ENCODE measurements around the gene EDEM2.
"Not testable (repeated sequence)": the region's sequence is repeated elsewhere in the genome, so short reads cannot be mapped to it uniquely, and the experiment has no call there.

EDEM2 gene, protein sequence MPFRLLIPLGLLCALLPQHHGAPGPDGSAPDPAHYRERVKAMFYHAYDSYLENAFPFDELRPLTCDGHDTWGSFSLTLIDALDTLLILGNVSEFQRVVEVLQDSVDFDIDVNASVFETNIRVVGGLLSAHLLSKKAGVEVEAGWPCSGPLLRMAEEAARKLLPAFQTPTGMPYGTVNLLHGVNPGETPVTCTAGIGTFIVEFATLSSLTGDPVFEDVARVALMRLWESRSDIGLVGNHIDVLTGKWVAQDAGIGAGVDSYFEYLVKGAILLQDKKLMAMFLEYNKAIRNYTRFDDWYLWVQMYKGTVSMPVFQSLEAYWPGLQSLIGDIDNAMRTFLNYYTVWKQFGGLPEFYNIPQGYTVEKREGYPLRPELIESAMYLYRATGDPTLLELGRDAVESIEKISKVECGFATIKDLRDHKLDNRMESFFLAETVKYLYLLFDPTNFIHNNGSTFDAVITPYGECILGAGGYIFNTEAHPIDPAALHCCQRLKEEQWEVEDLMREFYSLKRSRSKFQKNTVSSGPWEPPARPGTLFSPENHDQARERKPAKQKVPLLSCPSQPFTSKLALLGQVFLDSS

DNA sequence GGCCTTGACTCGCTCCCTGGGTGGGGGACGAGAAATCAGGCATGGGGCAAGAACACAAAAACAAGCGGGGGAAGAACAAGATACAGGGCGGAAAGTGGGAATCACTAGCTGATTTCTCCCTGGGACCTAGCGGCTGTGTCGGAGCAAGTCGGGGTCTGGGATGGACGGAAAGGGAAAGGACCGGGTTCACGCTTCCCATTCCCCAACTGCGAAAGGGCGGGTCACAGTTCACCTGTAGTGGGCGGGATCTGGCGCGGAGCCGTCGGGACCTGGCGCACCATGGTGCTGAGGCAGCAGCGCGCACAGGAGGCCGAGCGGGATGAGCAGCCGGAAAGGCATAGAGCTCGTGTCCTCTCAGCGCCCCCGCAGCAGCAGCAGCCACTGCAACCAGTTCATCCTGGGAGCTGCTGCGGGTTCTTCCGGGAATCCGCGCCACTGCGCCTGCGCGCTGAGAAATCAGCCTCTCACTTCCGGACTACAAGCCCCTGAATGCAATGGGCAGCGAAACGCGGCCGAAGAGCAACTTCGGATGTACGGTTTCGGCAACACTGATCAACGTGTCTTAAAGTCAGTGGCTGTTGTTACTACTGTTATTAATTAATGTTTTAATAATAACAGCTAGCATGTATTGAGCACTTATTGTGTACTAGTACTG, at the start of gene EDEM2:
EDEM2 (minus strand) TSS at position 417 of the 655 bp plus-strand sequence; CDS start at position 339, 78 bp downstream.
- DNase-seq: peak; percentile 90

DNA sequence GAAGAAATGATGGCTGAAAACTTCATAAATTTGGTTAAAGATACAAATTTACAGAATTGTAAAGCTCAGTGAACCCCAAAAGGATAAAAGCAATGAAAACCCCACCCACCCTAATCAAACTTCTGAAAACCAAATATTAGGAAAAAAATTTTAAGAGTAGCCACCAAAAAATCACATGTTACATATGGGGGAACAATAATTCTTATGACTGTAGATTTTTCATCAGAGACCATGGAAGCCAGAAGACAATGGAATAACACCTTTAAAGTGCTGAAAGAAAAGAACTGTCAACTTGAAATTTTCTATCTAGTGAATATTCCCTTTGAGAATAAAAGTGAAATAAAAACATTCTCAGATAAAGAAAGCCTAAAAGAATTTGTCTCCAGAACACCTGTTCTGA, 49.2 kb upstream of the EDEM2 start:
- DNase-seq: no peak

DNA sequence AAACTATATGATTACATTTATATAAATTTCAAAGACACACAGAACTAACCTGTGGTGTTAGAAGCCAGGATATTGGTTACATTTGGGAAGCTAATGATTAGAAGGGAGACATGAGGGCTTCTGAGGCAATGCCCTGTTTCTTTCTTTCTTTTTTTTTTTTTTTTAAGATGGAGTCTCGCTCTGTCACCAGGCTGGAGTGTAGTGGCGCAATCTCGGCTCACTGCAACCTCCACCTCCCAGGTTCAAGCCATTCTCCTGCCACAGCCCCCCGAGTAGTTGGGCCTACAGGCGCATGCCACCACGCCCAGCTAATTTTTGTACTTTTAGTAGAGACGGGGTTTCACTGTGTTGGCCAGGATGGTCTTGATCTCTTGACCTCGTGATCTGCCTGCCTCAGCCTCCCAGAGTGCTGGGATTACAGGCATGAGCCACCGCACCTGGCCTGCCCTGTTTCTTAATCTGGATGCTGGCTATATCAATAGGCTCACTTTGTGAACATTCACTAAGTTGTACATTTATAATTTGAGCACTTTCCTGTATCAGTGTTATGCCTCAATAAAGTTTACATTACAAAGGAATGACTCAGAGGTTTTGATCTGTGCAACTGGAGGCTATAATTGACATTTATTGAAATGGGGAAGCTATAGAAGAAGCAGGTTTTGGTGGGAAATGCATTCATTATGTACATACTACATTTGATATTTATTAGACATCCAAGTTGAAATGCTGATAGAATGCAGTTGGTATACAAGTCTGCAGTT, 46.1 kb upstream of the EDEM2 start:
- not testable (repeated sequence) for DNase-seq

DNA sequence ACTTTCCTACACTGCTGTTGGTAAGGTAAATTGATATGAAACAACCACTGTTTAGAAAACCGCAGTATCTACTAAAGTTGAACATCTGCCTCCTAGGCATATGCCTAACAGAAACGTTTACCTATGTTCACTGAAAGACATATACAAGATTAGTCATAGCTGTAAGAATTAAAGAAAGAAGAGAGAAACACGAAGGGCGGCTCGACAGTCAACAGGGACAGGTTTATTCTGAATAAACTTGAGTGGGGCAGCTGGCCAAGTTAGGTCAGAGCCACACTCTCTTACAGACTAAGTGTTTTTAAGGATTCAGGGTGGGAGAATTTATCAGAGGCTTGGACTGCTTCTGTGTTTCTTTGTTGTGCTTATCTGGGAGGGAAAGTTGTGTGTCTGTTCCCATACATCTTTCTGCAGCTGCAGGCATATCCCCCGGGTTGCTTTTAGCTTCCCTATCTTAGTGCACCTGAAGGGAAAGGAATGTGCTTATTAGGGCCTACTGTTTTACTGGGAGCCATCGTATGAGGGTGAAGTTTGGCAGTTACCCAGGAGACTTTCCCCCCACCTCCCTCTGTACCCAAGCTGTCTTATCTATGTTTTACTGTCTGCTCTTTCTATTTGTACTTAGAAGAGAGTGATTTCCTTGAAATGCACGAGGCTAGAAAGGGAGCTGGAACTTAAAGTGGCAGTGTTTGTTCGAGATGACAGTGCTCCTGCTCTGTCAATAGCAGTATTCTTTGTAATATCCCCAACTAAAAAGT, 45.2 kb upstream of the EDEM2 start:
- no peak for DNase-seq

DNA sequence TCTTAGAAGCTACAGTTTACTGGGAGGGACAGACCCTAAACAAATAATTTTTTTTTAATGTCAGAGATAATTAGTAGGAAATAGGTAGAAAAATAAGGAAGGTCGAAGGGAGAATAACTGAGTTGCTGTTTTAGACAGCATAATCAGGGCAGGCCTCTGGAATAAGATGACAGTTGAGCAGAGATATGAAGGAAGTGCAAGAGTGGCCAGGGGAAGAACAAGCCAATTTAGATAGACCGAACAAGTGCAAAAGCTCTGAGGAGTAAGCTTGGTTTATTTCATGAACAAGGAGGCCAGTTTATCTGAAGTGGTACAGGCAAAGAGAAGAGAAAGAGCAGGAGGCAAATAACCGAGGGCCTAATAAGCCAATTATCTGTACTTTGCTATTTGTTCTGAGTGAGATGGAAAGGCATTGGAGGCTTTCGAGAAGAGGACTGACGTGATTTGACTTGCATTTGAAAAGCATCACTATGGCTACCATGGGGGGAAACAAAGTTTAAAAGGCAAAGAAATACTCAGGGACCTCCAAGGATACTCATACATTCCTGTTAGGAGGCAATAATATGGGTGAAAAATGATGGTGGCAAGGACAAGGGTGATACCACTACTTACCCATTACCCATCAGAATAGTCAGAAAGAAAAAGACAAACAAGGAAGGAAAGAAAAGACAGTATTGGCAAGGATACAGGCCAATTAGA, 44.4 kb upstream of the EDEM2 start:
- no peak for DNase-seq

DNA sequence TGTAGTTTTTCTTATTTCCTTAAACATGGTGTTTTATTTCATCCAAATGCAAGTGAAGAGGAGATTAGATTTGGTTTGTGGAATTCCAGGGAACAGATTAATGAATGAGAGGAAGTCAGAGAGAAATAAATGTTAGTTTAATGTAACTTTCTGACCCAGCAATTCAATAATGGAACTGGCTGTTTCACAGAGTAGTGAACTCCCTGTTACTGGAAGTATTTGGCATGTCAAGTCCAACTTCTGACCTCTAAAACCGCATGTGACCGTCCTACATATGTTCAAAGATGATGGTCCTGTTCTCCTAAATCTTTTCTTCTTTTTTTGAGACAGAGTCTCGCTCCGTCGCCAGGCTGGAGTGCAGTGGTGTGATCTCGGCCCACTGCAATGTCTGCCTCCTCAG, 43.4 kb upstream of the EDEM2 start:
- DNase-seq: no peak

DNA sequence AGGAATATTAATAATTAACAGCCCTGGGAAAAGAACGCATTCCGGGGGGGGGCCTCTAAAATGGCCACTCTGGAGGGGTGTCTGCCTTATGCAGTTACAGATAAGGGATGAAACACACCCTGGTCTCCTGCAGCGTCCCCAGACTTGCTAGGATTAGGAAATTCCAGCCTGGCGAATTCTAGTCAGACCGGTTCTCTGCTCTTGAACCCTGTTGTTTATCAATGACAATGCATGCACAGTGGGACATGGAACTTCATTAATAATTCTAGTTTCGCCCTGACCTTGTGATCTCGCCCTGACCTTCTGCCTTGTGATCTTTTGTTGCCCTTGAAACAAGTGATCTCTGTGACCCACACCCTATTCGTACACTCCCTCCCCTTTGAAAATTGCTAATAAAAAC, 42.1 kb upstream of the EDEM2 start:
- not testable (repeated sequence) for DNase-seq

DNA sequence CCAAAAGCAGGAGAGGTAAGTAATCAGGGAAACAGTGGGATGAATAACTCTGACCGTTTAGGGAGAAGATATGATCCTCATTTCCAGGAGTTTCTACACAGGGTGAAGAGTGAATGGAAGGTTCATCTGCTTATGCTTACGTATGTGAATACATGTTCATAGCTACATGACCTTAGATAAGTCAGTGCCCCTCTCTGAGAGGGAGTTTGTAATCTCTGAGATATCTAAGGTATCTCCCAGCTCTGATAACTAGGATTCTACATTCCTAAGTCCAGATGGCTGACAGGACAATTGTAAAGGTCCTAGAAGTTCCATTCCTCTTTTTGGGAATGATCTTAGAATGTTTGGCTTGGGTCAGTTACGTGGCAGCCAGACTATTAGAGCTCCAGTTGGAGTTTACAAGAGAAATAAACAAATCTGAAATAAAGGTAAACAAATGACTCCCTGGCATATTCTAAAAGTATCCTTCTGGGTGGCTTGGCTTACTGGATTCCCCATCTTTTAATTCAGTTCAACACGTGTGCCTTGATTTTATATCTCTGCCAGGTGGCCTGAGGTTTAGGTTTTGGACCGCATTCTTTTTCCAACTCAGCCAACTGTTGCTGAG, 40.6 kb upstream of the EDEM2 start:
- no peak for DNase-seq

DNA sequence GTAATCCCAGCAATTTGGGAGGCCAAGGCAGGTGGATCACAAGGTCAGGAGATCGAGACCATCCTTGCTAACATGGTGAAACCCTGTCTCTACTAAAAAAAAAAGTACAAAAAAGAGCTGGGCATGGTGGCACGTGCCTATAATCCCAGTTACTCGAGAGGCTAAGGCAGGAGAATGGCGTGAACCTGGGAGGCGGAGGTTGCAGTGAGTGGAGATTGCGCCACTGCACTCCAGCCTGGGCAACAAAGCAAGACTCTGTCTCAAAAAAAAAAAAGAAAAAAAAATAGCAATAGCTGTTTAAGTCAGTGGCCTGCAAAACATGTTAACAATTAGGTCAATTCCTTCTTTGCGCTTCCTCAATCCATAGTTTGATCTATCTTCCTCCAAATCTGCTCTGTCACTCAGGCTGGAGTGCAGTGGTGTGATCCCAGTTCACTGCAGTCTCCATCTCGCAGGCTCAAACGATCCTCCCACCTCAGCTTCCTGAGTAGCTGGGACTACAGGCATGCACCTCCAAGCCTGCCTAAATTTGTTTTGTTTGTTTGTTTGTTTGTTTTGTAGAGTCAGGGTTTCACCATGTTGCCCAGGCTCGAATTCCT, 39.7 kb upstream of the EDEM2 start:
- DNase-seq: not testable (repeated sequence)

DNA sequence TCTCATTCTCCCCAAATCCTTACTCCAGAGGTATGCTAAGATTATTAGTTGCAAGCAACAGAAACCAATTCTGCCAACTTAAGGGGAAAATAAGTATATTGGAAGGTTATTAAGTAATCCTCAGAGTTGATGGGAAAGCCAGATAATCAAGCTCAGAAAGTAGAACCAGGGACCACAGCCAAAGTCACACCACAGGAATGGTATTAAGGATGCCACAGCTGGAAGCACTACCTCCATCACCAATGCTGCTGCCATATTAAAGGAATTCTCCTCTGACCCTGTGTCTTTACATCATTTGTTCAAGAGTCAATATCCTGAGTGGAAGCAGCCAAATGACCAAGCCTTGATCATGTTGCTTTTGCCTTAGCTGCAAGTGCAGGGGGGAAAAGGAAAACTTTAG, 34.6 kb upstream of the EDEM2 start:
- DNase-seq: no peak

DNA sequence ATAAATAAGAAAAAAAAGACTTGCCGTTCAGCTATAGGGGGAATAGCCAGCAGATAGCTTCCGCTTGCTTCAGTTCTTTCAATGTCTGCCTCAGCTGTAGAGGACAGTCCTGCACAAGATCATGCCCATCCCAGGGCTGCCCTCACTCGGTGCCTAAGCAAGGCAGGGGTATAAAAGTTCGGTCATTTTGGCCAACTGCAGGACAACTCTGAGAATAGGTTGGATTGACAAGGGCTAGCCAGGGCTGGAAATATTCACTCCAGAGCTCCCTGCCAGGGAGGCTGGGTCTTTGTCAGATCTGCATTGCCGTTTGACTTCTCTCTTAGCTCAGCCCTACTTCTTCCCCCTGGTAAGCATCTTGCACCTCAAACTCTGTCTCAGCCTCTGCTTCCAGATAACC, 33.1 kb upstream of the EDEM2 start:
- no peak for DNase-seq

DNA sequence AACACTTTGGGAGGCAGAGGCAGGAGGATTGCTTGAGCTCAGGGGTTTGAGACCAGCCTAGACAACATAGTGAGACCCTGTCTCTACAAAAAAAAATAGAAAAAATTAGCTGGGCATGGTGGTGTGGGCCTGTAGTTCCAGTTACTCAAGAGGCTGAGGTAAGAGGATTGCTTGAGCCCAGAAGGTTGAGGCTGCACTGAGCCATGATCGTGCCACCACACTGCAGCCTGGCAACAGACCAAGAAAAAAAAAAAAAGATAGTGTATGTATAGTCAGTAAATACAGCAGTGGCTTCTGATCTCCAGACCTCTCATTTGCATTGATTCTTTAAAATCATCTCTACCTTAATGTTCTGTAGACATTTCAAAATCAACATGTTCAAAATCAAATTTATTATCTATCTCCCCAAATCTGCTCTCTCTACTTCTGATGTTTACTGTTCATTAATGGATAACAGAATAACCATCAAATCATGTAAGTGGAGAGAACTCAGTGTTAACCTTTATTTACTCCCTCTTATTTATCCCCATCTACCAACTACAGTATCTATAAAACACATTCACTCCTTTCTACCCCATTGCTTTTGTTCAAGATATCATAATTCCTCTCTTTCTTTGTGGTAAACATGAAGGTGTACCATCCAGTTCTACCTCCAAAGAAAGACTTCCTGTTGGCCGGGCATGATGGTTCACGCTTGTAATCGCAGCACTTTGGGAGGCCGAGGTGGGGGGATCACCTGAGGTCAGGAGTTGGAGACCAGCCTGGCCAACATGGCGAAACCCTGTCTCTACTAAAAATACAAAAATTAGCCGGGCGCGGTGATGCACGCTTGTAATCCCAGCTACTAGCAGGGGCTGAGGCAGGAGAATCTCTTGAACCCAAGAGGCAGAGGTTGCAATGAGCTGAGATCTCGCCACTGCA, 32.4 kb upstream of the EDEM2 start:
- no peak for DNase-seq

DNA sequence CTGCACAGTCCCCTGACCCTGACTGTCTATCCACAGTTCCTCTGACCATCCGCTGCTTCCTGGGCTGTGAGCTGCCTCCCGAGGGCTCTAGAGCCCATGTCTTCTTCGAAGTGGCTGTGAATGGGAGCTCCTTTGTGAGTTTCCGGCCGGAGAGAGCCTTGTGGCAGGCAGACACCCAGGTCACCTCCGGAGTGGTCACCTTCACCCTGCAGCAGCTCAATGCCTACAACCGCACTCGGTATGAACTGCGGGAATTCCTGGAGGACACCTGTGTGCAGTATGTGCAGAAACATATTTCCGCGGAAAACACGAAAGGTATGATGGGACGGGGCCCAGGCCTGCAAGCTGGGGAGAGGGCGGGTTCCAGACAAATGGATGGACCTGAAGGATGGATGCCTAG, 29.0 kb upstream of the EDEM2 start:
- DNase-seq: no peak

DNA sequence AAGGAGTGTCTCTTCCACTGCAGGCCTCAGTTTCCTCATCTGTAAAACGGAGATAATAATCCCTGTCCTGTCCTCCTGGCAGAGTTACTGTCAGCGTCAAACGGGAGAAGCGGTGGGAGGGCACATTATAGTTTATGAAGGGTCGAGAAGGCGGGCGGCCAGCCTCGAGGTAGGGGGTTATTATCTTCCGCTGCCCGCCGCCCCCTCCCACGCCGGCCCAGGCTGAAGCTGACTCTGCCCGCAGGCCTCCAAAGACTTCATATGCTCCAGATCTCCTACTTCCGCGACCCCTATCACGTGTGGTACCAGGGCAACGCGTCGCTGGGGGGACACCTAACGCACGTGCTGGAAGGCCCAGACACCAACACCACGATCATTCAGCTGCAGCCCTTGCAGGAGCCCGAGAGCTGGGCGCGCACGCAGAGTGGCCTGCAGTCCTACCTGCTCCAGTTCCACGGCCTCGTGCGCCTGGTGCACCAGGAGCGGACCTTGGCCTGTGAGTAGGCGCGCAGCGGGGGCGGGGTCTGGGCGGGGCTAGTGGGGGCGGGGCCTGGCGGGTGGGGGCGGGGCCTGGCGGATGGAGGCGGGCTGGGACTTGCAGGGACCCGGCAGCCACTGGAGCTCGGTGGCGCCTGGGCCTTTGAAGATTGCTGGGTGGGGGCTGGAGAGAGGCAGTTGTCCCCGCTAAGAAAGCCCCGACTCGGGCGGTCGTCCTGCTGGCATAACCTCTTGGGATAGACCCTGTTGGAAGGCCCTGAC, 27.5 kb upstream of the EDEM2 start:
- DNase-seq: no peak

DNA sequence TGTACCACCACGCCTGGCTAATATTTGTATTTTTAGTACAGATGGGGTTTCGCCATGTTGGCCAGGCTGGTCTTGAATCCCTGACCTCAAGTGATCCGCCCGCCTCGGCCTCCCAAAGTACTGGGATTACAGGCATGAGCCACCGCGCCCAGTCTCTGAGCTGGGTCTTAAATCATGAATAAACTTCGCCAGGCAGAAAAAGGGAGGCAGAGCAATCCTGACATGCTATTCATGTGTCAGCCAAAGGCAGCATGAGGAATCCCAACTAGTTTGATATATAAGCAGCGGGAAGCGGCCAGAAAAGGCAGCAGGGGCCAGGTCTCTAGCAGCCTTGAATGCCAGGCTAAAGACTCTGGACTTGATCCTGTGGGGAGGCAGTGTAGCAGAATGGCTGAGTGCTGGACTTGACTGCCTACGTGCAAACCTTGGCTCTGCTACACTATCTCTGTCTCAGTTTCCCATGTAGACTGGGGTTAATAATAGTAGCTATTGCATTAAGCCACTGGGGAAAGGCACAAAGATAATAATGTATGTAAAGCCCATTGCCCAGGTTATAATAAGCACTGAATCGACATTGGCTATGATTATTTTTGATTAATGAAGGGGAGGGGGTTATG, 26.5 kb upstream of the EDEM2 start:
- no peak for DNase-seq

DNA sequence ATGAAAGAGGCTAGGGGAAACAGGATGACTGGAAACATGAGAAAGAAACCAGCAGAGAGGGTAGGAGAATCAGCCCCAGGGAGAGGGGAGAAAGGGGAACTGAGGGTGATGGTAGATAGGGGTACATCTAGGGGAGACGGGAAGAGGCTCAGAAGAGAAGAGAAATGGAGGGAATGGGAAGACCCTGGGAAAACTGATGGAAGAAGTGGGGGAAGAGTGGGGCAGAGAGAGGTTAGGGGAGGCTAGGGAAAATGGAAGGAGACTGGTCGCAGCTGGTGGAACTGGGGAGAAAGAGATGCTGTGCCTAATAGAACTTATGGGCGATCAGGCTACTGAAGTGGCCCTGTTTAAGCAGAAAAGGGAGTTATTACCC, 25.3 kb upstream of the EDEM2 start:
- DNase-seq: no peak

DNA sequence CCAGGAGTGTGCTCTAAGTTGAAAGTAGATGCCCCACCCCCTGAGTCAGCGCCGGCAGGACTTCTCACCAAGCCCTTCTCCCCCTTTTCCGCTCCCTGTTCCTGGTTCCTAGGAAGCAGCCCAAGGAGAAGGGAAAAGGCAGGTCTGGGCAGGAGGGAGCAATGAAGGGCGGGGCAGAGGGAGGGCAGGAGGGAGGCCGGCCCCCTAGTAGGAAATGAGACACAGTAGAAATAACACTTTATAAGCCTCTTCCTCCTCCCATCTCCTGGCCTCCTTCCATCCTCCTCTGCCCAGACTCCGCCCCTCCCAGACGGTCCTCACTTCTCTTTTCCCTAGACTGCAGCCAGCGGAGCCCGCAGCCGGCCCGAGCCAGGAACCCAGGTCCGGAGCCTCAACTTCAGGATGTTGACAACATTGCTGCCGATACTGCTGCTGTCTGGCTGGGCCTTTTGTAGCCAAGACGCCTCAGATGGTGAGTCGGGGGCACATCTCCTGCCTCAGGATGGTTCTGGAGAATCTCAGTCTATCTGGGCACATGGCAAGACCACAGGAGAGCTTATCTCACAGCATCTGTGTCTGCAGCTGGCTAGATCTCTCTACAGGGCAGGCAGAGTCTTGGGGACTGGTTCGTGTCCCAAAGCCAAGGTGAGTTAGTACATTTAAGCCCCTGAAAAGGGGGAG, 24.8 kb upstream of the EDEM2 start, which contains the start of gene PROCR:
PROCR (plus strand) TSS at position 320 of the 681 bp plus-strand sequence; CDS start at position 403, 83 bp downstream.
- DNase-seq: peak; percentile 70

DNA sequence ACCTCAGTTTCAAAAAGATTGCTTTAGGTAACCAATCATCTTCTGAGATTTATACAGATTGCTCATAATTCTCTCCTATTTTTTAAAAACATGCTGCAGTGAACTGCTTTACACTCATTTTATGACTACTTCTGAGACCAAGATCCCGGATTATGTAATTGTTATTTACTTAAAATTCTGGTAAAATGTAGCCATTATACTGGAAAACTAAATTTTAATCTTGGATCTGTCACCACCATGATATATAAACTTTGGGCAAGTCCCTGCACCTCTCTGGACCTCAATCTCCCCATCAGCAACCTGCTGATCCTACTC, 24.3 kb upstream of the EDEM2 start:
- no peak for DNase-seq

Data from NCI-H510A treated with DMSO at 0.1 percent for 48 hours (cell line).